ENCODE results near the gene NOA1.

DNA sequence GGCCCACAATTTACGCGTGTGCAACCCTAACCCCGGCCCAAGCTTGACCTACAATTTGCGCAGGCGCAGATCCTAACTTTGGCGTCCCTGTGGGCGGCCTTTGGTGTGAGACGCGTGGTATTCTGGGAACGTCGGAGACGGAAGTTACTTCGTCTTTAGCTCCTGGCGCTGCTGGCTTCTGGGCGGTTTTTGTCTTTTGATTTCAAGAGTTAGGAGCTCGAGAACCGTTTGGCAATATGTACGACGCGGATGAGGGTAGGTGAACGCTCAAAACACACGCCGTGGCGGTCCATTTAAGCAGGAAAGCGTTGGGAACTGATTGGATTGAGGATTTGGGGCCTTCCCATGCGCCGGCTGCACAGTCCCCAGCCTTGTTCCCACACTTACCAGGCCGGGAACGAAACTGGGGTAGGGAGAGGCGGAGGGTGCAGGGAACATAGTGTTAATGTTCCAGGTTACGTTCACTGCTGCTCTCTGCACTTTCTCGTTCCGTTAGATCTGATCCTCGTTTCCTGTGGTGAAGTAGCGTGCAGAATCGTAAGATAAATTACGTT lies 1.4 kb upstream of the NOA1 start, which contains the start of gene POLR2B:
- TF ChIP-seq, protein P1, sequence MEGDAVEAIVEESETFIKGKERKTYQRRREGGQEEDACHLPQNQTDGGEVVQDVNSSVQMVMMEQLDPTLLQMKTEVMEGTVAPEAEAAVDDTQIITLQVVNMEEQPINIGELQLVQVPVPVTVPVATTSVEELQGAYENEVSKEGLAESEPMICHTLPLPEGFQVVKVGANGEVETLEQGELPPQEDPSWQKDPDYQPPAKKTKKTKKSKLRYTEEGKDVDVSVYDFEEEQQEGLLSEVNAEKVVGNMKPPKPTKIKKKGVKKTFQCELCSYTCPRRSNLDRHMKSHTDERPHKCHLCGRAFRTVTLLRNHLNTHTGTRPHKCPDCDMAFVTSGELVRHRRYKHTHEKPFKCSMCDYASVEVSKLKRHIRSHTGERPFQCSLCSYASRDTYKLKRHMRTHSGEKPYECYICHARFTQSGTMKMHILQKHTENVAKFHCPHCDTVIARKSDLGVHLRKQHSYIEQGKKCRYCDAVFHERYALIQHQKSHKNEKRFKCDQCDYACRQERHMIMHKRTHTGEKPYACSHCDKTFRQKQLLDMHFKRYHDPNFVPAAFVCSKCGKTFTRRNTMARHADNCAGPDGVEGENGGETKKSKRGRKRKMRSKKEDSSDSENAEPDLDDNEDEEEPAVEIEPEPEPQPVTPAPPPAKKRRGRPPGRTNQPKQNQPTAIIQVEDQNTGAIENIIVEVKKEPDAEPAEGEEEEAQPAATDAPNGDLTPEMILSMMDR (IDR thresholded peaks at IDR 0.05 in 4 of 5, conservative IDR thresholded peaks at IDR 0.05 in 1 of 5), result no peak
- peak; percentile 73 to 77 for TF ChIP-seq POLR2A (IDR thresholded peaks at IDR 0.05)
